Activated CD4-positive, alpha-beta T cell treated with anti-CD3 and anti-CD28 coated beads, Interleukin-2, amount 10 ng/mL, durations not matched to agents 7 days and 5 days (primary cell): ENCODE data around the gene LRRC8D. TPM values are rescaled to one million over a fixed set of nuclear protein-coding genes. Genes with fewer than 3 reads are reported as not detected.

ENCODE experiments used
- CTCF ChIA-PET: fragments of 350-600 bp; sonication (Branson Sonifier 250); formaldehyde crosslinking; loops from one replicate; lab custom pipeline; 2021; ENCODE audit warnings: antibody characterized with exemption; lab: Charles Lee
- POLR2A ChIA-PET: fragments of 350-600 bp; sonication (Branson Sonifier 250); formaldehyde crosslinking; loops from one replicate; lab custom pipeline; 2021; ENCODE audit warnings: antibody characterized with exemption; lab: Charles Lee
- DNase-seq: peaks from one replicate; pipeline ENCODE4 v3.0.0-alpha.2; 2020
- H3K27ac Mint-ChIP-seq: one replicate; pipeline ENCODE4 v1.8.0; 2021; ENCODE audit warnings: mild to moderate bottlenecking, moderate library complexity, mixed read lengths
- H3K27me3 Mint-ChIP-seq: one replicate; pipeline ENCODE4 v1.8.0; 2021; ENCODE audit warnings: mixed read lengths
- H3K36me3 Mint-ChIP-seq: one replicate; pipeline ENCODE4 v1.8.0; 2021; ENCODE audit warnings: low read depth, mixed read lengths
- H3K4me1 Mint-ChIP-seq: one replicate; pipeline ENCODE4 v1.8.0; 2021; ENCODE audit warnings: mixed read lengths
- H3K4me3 Mint-ChIP-seq: one replicate; pipeline ENCODE4 v1.8.0; 2021; ENCODE audit warnings: mild to moderate bottlenecking, moderate library complexity, mixed read lengths
- H3K9me3 Mint-ChIP-seq: one replicate; pipeline ENCODE4 v1.8.0; 2021; ENCODE audit warnings: mixed read lengths
- total RNA-seq, 2 experiments: library from RNA; stranded (reverse); gene quantifications; one replicate each; pipeline ENCODE4 v1.2.3, GENCODE V29; 2021

LRRC8D gene
- total RNA-seq, 2 experiments from 2014 or later: 31.8 to 41.0 TPM

DNA sequence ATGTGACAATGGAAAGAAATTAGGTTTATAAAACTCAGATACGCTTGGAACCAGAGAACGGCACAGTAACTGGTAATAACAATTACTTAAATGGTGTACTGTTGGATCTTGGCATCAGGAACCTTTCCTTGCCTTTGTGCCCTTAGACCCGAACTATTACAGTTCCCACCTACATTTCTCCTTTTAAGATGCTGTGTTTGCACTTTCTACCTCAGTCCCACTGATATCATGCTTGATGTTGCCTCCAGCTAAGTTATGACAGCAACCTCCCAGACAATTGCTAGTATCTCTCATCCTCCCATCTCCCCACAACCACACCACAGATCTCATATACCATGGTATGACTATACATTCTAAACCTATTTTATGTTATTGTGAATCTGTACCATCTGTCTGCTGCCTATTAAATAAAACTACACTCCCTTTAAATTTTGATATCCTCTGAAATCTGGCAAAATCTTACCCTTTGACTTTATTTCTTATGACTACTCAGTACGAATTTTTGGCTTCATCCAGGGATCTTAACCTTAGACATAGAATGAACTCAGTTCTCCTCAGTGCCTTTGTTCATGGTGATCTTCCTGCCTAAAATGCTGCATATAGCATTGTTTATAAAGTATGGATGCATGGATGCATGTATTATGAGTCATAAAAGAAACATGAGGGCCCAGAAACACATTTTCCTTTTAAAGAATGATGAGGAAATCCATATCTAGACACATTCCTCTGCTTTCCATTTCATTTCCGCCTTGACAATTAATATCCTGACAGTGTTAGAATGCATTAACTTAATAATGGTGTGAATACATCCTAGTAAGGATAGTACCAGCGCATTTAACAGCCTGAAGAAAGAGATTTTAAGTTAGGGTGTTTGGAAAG lies 64.1 kb downstream of the LRRC8D start:
- DNase-seq: no peak
- no peaks in the 10 kb centered on the region for H3K27me3 Mint-ChIP-seq
- H3K4me3 Mint-ChIP-seq: no peak overlapping the region
- ChIA-PET POLR2A (no interaction called here), CTCF (interaction anchor here (0.6 kb wide), 1 partner anchor 118 kb away, joined by 6 read pairs; no protein-coding TSS in a partner anchor)
- H3K9me3 Mint-ChIP-seq: peaks cover 18% of the 10 kb centered on the region
- H3K4me1 Mint-ChIP-seq: peaks cover 3% of the 10 kb centered on the region
- no peak overlapping the region for H3K27ac Mint-ChIP-seq
- peaks cover 42% of the 10 kb centered on the region for H3K36me3 Mint-ChIP-seq

GRCh38 chr1:89887270-89887669 lies 66.4 kb downstream of the LRRC8D start:
- POLR2A ChIA-PET: no interaction called here
- H3K4me1 Mint-ChIP-seq: peaks cover 16% of the 10 kb centered on the region
- H3K27ac Mint-ChIP-seq: no peak overlapping the region
- DNase-seq: no peak
- peaks cover 35% of the 10 kb centered on the region for H3K36me3 Mint-ChIP-seq
- no peak overlapping the region for H3K4me3 Mint-ChIP-seq
- CTCF ChIA-PET: no interaction called here
- peaks cover 7% of the 10 kb centered on the region for H3K9me3 Mint-ChIP-seq
- H3K27me3 Mint-ChIP-seq: no peaks in the 10 kb centered on the region

DNA sequence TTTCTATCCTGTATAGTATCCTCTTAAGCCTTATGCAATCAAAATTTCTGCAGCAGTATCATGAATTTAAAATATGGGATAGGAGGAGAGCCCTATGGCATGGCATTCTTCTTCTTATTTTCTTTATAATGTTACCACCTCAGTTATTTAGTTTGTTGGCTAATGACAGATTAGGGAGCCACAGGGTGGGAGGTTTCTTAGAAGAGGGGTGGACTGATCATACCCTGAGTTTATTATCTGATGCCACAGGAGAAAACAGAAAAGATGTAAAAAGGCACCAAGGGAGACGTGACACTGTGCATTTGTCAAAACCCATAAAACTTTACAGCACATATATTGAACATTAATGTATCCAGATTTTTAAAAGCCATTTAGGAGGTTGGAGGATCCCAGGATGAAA lies 66.9 kb downstream of the LRRC8D start:
- CTCF ChIA-PET: no interaction called here
- POLR2A ChIA-PET: no interaction called here
- no peak overlapping the region for H3K4me3 Mint-ChIP-seq
- H3K27me3 Mint-ChIP-seq: no peaks in the 10 kb centered on the region
- H3K4me1 Mint-ChIP-seq: peaks cover 16% of the 10 kb centered on the region
- H3K9me3 Mint-ChIP-seq: peaks cover 3% of the 10 kb centered on the region
- no peak overlapping the region for H3K27ac Mint-ChIP-seq
- peaks cover 32% of the 10 kb centered on the region for H3K36me3 Mint-ChIP-seq
- no peak for DNase-seq

GRCh38 chr1:89888480-89889322 lies 67.9 kb downstream of the LRRC8D start:
- H3K4me3 Mint-ChIP-seq: no peak overlapping the region
- H3K27me3 Mint-ChIP-seq: no peaks in the 10 kb centered on the region
- no peaks in the 10 kb centered on the region for H3K9me3 Mint-ChIP-seq
- H3K4me1 Mint-ChIP-seq: peaks cover 16% of the 10 kb centered on the region
- ChIA-PET CTCF (no interaction called here), POLR2A (no interaction called here)
- no peak overlapping the region for H3K27ac Mint-ChIP-seq
- no peak for DNase-seq
- peaks cover 25% of the 10 kb centered on the region for H3K36me3 Mint-ChIP-seq

- POLR2A ChIA-PET: no interaction called here
- CTCF ChIA-PET: interaction anchor here (1.2 kb wide), 1 partner anchor 17 kb away, joined by 3 read pairs; no protein-coding TSS in a partner anchor
Observed at GRCh38 chr1:89889323-89889615, 68.4 kb downstream of the LRRC8D start.

GRCh38 chr1:89890085-89890752 lies 69.4 kb downstream of the LRRC8D start:
- Mint-ChIP-seq H3K27ac (no peak overlapping the region), H3K9me3 (no peaks in the 10 kb centered on the region), H3K4me3 (no peak overlapping the region), H3K4me1 (peaks cover 16% of the 10 kb centered on the region), H3K36me3 (peaks cover 22% of the 10 kb centered on the region), H3K27me3 (no peaks in the 10 kb centered on the region)
- DNase-seq: no peak
- ChIA-PET CTCF (interaction anchor here (1.2 kb wide), 1 partner anchor 16 kb away, joined by 3 read pairs; no protein-coding TSS in a partner anchor), POLR2A (interaction anchor here (0.6 kb wide), 1 partner anchor 62 kb away, joined by 3 read pairs; no protein-coding TSS in a partner anchor)

More at GRCh38 chr1:89889323-89889615, 68.4 kb downstream of the LRRC8D start:
- Mint-ChIP-seq H3K4me1 (peaks cover 16% of the 10 kb centered on the region), H3K9me3 (no peaks in the 10 kb centered on the region), H3K27me3 (no peaks in the 10 kb centered on the region), H3K27ac (no peak overlapping the region), H3K4me3 (no peak overlapping the region), H3K36me3 (peaks cover 25% of the 10 kb centered on the region)
- DNase-seq: no peak

- DNase-seq: no peak
- peaks cover 22% of the 10 kb centered on the region for H3K36me3 Mint-ChIP-seq
- H3K27me3 Mint-ChIP-seq: no peaks in the 10 kb centered on the region
- POLR2A ChIA-PET: no interaction called here
- CTCF ChIA-PET: no interaction called here
- no peak overlapping the region for H3K27ac Mint-ChIP-seq
- peaks cover 16% of the 10 kb centered on the region for H3K4me1 Mint-ChIP-seq
- no peaks in the 10 kb centered on the region for H3K9me3 Mint-ChIP-seq
- no peak overlapping the region for H3K4me3 Mint-ChIP-seq
Observed at GRCh38 chr1:89892816-89893215, 72.0 kb downstream of the LRRC8D start.

- DNase-seq: no peak
- H3K36me3 Mint-ChIP-seq: peaks cover 25% of the 10 kb centered on the region
- CTCF ChIA-PET: no interaction called here
- H3K27me3 Mint-ChIP-seq: no peaks in the 10 kb centered on the region
- H3K9me3 Mint-ChIP-seq: no peaks in the 10 kb centered on the region
- H3K27ac Mint-ChIP-seq: no peak overlapping the region
- H3K4me3 Mint-ChIP-seq: no peak overlapping the region
- peaks cover 16% of the 10 kb centered on the region for H3K4me1 Mint-ChIP-seq
- POLR2A ChIA-PET: no interaction called here
Observed at GRCh38 chr1:89894210-89895201, 73.7 kb downstream of the LRRC8D start.

GRCh38 chr1:89896105-89896942 lies 75.5 kb downstream of the LRRC8D start:
- Mint-ChIP-seq H3K36me3 (peaks cover 19% of the 10 kb centered on the region), H3K27ac (no peak overlapping the region)

DNA sequence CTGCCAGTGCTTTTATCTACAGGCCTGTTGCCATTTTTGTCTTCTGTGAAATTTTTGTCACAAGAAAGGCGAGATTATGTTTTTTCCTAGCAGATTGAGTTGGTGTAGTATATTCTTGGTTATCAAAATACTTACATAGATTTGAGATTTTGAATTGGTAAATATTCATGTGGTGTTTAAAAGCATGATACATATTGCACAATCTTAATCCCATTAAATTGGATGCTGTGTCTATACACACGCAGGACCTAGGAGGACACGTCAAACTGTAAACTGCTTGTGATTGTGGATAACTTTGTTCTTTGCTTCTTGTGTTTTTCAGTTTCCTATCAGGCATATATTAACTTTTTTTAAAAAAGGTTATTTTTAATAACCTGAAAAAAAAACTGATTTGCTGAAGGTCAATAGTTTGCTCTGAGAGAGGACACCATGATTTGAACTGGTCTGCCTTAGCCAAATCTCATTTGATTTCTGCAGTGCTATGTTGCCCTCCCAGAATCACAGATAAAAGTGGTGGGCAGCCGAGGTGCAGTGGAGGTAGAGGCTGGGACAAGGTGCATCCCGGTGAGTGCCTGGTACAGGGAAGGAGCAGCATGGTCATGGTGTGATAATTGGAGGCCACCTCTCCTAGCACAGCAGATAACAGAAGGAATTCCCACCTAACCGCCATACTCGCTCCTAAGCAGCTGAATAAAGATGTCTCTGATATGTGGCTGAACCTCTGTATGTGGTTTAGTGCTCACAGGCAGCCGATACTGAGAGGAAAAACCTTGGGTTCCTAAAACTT lies 76.7 kb downstream of the LRRC8D start:
- POLR2A ChIA-PET: no interaction called here
- no peak for DNase-seq
- CTCF ChIA-PET: interaction anchor here (0.7 kb wide), 1 partner anchor 9 kb away, joined by 3 read pairs; no protein-coding TSS in a partner anchor
- H3K9me3 Mint-ChIP-seq: no peaks in the 10 kb centered on the region
- peaks cover 4% of the 10 kb centered on the region for H3K4me1 Mint-ChIP-seq
- no peak overlapping the region for H3K27ac Mint-ChIP-seq
- no peak overlapping the region for H3K4me3 Mint-ChIP-seq
- no peaks in the 10 kb centered on the region for H3K27me3 Mint-ChIP-seq
- H3K36me3 Mint-ChIP-seq: peaks cover 18% of the 10 kb centered on the region

More at GRCh38 chr1:89896105-89896942, 75.5 kb downstream of the LRRC8D start:
- CTCF ChIA-PET: no interaction called here
- POLR2A ChIA-PET: no interaction called here
- DNase-seq: no peak
- Mint-ChIP-seq H3K27me3 (no peaks in the 10 kb centered on the region), H3K4me3 (no peak overlapping the region), H3K4me1 (peaks cover 12% of the 10 kb centered on the region), H3K9me3 (no peaks in the 10 kb centered on the region)
